Measurements from ENCODE around the gene DESI2. TPM values are rescaled to one million over a fixed set of nuclear protein-coding genes. Genes with fewer than 3 reads are reported as not detected.

DESI2 gene
- polyA plus RNA-seq (ENCODE audit: insufficient read length in 4 of 4), result 10 to 100 TPM; 44.8 to 71.1 (median 53.2) TPM

- DNase-seq (ENCODE audit: low read depth in 4 of 4, low spot score in 3 of 4), result peak; percentile 97 to 98 (median 98)
Measured at GRCh38 chr1:244652623-244653438, at the start of gene DESI2. TSS of gene DESI2 (plus strand) at chr1:244653126. CDS start at chr1:244653314, 188 bp downstream.

GRCh38 chr1:244603498-244603897, 49.4 kb upstream of the DESI2 start:
- DNase-seq (ENCODE audit: low read depth in 4 of 4, low spot score in 3 of 4), result peak in 2 of 4 donors; percentile 3 to 7

- no peak for DNase-seq (ENCODE audit: low read depth in 4 of 4, low spot score in 3 of 4)
Measured at GRCh38 chr1:244605835-244606370, 47.0 kb upstream of the DESI2 start.

DNA sequence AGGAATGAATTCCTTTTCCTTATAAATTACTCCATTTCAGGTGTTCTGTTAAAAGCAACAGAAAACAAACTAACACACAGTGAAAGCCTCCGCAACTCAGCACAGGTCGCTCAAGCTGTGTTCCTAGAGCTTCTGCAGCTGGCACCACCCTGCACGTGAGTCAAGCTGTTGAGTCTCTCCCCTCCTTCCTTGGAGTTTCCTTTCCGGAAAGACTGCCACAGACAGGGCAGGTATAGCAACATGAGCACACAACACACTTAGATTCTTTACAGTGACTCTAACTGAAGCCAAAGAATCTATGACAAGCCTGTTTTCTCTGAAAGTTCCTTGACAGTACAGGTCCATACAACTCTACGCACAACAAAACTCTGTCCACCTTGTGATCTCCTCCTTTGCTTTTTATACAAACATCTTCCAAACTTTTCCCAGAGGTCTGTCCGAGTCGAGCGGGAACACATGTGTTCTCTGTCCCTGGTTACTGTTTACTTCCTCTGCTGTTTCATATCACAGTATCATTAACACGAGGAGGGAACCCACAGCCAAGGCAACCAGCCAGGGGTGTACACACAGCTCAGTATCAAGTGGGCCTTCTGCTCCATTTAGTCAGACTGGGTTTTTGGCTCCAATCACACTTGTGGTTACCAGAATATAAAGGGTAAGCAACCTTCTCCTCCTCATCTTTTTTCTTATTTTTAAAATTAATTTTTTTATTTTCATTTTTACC, 38.7 kb upstream of the DESI2 start:
- DNase-seq (ENCODE audit: low read depth in 4 of 4, low spot score in 3 of 4), result no peak

- DNase-seq (ENCODE audit: low read depth in 4 of 4, low spot score in 3 of 4), result no peak
Measured at GRCh38 chr1:244614879-244615278, 38.0 kb upstream of the DESI2 start.

GRCh38 chr1:244615301-244615700, 37.6 kb upstream of the DESI2 start:
- no peak for DNase-seq (ENCODE audit: low read depth in 4 of 4, low spot score in 3 of 4)

GRCh38 chr1:244626709-244627108, 26.2 kb upstream of the DESI2 start:
- no peak for DNase-seq (ENCODE audit: low read depth in 4 of 4, low spot score in 3 of 4)

GRCh38 chr1:244628789-244629188, 24.1 kb upstream of the DESI2 start:
- DNase-seq (ENCODE audit: low read depth in 4 of 4, low spot score in 3 of 4), result no peak

DNA sequence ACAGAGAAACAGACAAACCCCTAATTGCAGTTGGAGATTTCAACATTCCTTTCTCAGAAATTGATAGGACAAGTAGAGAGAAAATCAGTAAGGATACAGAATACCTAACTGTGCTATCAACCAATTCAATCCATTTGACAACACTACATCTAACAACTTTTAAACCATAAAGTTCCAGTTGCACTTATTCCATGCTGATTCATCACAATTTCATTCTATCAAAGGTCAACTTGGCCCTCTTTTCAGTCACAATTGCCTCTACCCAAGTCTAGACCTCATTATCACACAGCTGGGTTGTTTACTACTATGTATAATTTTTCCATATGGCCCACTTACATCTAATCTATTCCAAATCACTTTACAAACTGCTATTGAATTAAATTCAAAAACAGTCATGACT, 19.8 kb upstream of the DESI2 start:
- DNase-seq (ENCODE audit: low read depth in 4 of 4, low spot score in 3 of 4), result no peak

GRCh38 chr1:244634546-244634945, 18.4 kb upstream of the DESI2 start:
- no peak for DNase-seq (ENCODE audit: low read depth in 4 of 4, low spot score in 3 of 4)

GRCh38 chr1:244636488-244637259, 16.3 kb upstream of the DESI2 start:
- no peak for DNase-seq (ENCODE audit: low read depth in 4 of 4, low spot score in 3 of 4)

- no peak for DNase-seq (ENCODE audit: low read depth in 4 of 4, low spot score in 3 of 4)
Measured at GRCh38 chr1:244639561-244639960, 13.4 kb upstream of the DESI2 start.

DNA sequence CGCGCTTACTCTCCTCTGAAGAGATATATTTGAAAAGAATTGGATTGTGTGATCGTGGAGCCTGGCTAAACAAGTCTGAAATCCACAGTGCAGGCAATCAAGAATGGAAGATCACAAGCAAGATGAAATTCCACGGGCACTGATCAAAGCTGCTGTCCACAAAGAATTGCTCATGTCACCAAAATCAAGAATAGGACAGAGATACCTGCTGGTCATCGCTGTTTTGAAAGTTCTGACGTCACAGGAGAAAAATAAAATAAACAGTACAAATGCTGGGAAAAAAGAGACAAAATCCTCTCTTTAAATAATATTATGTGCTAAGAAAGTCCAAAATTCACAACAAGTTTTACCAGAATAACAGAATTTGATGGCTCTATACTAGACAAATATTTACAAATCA, 12.0 kb upstream of the DESI2 start:
- no peak for DNase-seq (ENCODE audit: low read depth in 4 of 4, low spot score in 3 of 4)

DNA sequence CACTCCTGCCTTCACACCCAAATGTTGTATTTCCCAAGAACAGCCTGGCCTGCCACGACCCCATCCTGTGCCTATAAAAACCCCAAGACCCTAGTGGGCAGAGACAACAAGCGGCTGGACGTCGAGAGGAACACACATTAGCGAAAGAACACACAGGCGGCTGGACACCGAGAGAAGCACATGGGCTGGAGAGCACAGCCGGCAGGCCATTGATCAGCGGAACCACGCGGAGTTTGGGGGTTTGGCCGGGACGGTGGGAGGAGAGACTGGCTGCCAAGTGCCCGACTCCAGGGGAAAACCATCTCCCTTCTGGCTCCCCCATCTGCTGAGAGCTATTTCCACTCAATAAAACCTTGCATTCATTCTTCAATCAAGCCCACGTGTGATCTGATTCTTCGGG, 10.4 kb upstream of the DESI2 start:
- no peak for DNase-seq (ENCODE audit: low read depth in 4 of 4, low spot score in 3 of 4)

DNA sequence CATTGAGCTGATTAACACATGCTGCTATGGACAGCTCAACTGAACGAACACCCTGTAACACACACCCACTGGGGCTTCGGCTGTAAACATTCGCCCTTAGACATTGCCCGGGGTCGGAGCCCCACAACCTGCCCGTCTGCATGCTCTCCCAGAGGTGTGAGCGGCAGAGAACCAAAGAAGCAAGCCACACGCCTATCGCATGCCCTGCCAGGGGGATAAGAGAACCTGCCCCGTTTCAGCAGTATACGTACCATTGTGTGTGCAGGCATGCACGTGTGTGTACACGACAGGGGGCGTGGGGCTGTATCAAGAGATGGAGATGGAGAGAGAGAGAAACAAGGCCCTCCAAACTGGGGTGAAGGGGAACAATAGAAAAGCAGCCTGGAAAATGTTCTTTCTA, 9.9 kb upstream of the DESI2 start:
- DNase-seq (ENCODE audit: low read depth in 4 of 4, low spot score in 3 of 4), result no peak

DNA sequence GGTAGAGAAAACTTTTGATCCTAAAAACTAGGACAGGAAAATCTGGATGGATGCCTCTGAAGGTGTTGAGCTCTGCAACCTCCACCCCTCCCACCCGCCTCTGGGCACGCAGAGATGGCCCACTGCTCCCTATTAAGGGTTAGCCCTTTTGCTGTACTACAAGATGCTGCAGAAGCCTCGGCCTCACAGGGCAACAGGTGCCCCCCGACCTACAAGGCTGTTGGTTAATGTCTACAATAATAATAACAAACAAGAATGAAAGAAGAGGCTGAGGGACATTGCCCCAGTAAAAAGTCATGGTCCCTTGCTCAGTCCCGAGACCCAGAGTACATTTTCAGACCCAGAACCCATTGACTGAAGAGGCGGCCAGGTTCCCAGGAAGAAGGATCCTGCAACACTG, 7.5 kb upstream of the DESI2 start:
- DNase-seq (ENCODE audit: low read depth in 4 of 4, low spot score in 3 of 4), result no peak

- DNase-seq (ENCODE audit: low read depth in 4 of 4, low spot score in 3 of 4), result no peak
Measured at GRCh38 chr1:244645890-244646289, 7.0 kb upstream of the DESI2 start.

DNA sequence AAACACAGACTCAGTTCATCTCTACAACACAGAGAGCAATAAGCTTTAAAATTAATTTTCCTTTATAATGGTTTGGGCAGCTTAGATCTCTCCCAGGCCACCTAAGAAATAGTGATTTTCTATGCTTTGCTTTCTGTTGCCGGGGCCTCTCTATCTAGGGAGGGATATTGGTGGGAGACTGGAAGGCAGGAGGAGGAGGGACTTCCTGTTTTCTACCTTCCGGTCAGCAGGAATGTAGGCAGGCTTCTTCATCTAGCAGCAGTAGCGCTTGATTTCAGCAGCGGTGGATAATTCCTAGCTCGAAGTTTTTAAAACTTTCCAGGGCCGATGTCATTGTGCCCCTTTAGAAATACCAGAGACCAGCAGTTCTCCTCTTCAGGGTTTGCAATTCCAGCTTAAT, 5.1 kb upstream of the DESI2 start:
- DNase-seq (ENCODE audit: low read depth in 4 of 4, low spot score in 3 of 4), result no peak

DNA sequence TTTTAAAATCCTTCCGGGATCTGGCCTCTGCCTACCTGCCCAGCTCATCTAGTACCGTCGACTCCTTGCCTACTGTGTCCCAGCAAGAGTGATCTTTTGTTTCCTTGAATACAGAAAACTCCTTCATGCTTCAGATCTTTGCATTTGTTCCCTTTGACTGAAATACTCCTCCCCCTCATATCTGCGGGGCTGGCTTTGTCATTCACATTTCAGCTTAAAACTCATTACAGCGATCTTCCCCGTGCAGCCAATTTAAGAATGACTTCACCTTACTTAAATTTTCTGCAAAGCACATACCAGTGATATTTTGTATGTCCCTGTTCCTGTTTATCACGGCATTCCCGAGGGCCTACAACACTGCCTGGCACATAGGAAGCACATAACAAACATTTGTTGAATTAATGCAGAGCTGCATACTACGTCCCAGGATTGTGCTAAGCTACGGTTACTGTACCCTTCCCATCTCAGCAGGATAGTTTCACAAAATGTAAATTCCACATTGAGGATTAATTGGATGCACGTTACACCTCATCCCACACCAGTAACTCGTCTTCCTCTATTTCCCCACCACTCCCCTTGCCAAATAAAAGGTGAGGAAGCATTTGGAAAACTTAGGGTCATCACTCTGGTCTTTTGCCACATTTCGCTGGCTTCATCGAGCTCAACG, 837 bp upstream of the DESI2 start:
- DNase-seq (ENCODE audit: low read depth in 4 of 4, low spot score in 3 of 4), result no peak

GRCh38 chr1:244653439-244654107, 647 bp downstream of the DESI2 start:
- peak in 2 of 4 donors; percentile 11 to 21 for DNase-seq (ENCODE audit: low read depth in 4 of 4, low spot score in 3 of 4)
